Ectodermal cell (in vitro differentiated cells): ENCODE results near the gene PEAR1.

Source experiments
- H3K27ac ChIP-seq: 2 replicates; pipeline ENCODE4 v1.7.0; 2013; ENCODE audit warnings: mild to moderate bottlenecking, low read depth, low read length; ENCODE audit not compliant: insufficient read depth, poor library complexity, severe bottlenecking
- H3K27me3 ChIP-seq: 2 replicates; pipeline ENCODE4 v1.7.0; 2013; ENCODE audit warnings: mild to moderate bottlenecking, low read length; ENCODE audit not compliant: insufficient read depth, control insufficient read depth, poor library complexity, severe bottlenecking
- H3K36me3 ChIP-seq: one replicate; pipeline ENCODE4 v1.7.0; 2013; ENCODE audit warnings: low read length; ENCODE audit not compliant: control insufficient read depth, insufficient read depth
- H3K4me1 ChIP-seq: one replicate; pipeline ENCODE4 v1.7.0; 2013; ENCODE audit warnings: low read length; ENCODE audit not compliant: control insufficient read depth, insufficient read depth
- H3K4me3 ChIP-seq: 2 replicates; pipeline ENCODE4 v1.7.0; 2013; ENCODE audit warnings: low read depth, low read length, control low read depth; ENCODE audit not compliant: insufficient read depth
- H3K9me3 ChIP-seq: 2 replicates; pipeline ENCODE4 v1.7.0; 2013; ENCODE audit warnings: mild to moderate bottlenecking, low read length, moderate library complexity; ENCODE audit not compliant: control insufficient read depth
- WGBS, 2 experiments: methylation state at CpG; one replicate each; pipeline ENCODE4 v1.1.7; 2013; ENCODE audit warnings: missing lambda C conversion rate in 2 of 2; 5-methylcytosine and 5-hydroxymethylcytosine counted together

The PEAR1 gene

GRCh38 chr1:156869455-156869854 lies 24.1 kb upstream of the PEAR1 start:
- no peaks in the 10 kb centered on the region for H3K36me3 ChIP-seq
- no peaks in the 10 kb centered on the region for H3K9me3 ChIP-seq
- H3K4me1 ChIP-seq = peaks cover 21% of the 10 kb centered on the region
- H3K27ac ChIP-seq = no peak overlapping the region
- 93 to 96% methylated on average over 9 of the region's 9 CpGs for WGBS, 2 experiments
- peaks cover 8% of the 10 kb centered on the region for H3K27me3 ChIP-seq
- no peak overlapping the region for H3K4me3 ChIP-seq

GRCh38 chr1:156873659-156874058 lies 19.9 kb upstream of the PEAR1 start:
- Histone ChIP-seq H3K9me3 (no peaks in the 10 kb centered on the region), H3K27ac (no peak overlapping the region), H3K36me3 (no peaks in the 10 kb centered on the region), H3K4me3 (no peak overlapping the region), H3K4me1 (no peaks in the 10 kb centered on the region), H3K27me3 (peaks cover 21% of the 10 kb centered on the region)
- WGBS, 2 experiments = 95% methylated on average over 18 of the region's 18 CpGs

GRCh38 chr1:156874142-156874541 lies 19.4 kb upstream of the PEAR1 start:
- H3K4me3 ChIP-seq = no peak overlapping the region
- peaks cover 21% of the 10 kb centered on the region for H3K27me3 ChIP-seq
- H3K27ac ChIP-seq = no peak overlapping the region
- H3K9me3 ChIP-seq = no peaks in the 10 kb centered on the region
- no peaks in the 10 kb centered on the region for H3K36me3 ChIP-seq
- H3K4me1 ChIP-seq = no peaks in the 10 kb centered on the region
- 85 to 86% methylated on average over 5 of the region's 5 CpGs for whole genome bisulfite sequencing, 2 experiments

- Histone ChIP-seq H3K27ac (no peak overlapping the region), H3K4me3 (no peak overlapping the region), H3K27me3 (peaks cover 21% of the 10 kb centered on the region), H3K4me1 (no peaks in the 10 kb centered on the region), H3K36me3 (no peaks in the 10 kb centered on the region), H3K9me3 (no peaks in the 10 kb centered on the region)
- 79 to 82% methylated on average over 16 of the region's 16 CpGs for WGBS, 2 experiments
Observed at GRCh38 chr1:156874572-156875340, 18.8 kb upstream of the PEAR1 start.

GRCh38 chr1:156875341-156875615 lies 18.2 kb upstream of the PEAR1 start:
- Histone ChIP-seq H3K36me3 (no peaks in the 10 kb centered on the region), H3K27ac (no peak overlapping the region), H3K4me3 (no peak overlapping the region), H3K9me3 (no peaks in the 10 kb centered on the region), H3K27me3 (peaks cover 21% of the 10 kb centered on the region), H3K4me1 (no peaks in the 10 kb centered on the region)
- WGBS, 2 experiments = 81 to 83% methylated on average over 5 of the region's 5 CpGs

GRCh38 chr1:156876281-156876680 lies 17.2 kb upstream of the PEAR1 start:
- Histone ChIP-seq H3K4me1 (no peaks in the 10 kb centered on the region), H3K4me3 (no peak overlapping the region), H3K27me3 (peaks cover 21% of the 10 kb centered on the region), H3K27ac (no peak overlapping the region), H3K9me3 (no peaks in the 10 kb centered on the region), H3K36me3 (no peaks in the 10 kb centered on the region)
- WGBS, 2 experiments = 33 to 37% methylated on average over 21 of the region's 21 CpGs

GRCh38 chr1:156877433-156878170 lies 15.9 kb upstream of the PEAR1 start:
- WGBS, 2 experiments = 87 to 90% methylated on average over 5 of the region's 5 CpGs
- H3K36me3 ChIP-seq = no peaks in the 10 kb centered on the region
- H3K9me3 ChIP-seq = no peaks in the 10 kb centered on the region
- no peak overlapping the region for H3K4me3 ChIP-seq
- no peak overlapping the region for H3K27ac ChIP-seq
- H3K4me1 ChIP-seq = no peaks in the 10 kb centered on the region
- peaks cover 21% of the 10 kb centered on the region for H3K27me3 ChIP-seq

- Histone ChIP-seq H3K4me1 (peaks cover 11% of the 10 kb centered on the region), H3K36me3 (no peaks in the 10 kb centered on the region), H3K27me3 (peaks cover 24% of the 10 kb centered on the region), H3K4me3 (no peak overlapping the region), H3K27ac (no peak overlapping the region), H3K9me3 (no peaks in the 10 kb centered on the region)
- 93 to 94% methylated on average over 21 of the region's 21 CpGs for WGBS, 2 experiments
Observed at GRCh38 chr1:156879876-156880275, 13.6 kb upstream of the PEAR1 start.

- H3K9me3 ChIP-seq = no peaks in the 10 kb centered on the region
- peaks cover 24% of the 10 kb centered on the region for H3K27me3 ChIP-seq
- no peaks in the 10 kb centered on the region for H3K36me3 ChIP-seq
- H3K27ac ChIP-seq = no peak overlapping the region
- no peak overlapping the region for H3K4me3 ChIP-seq
- peaks cover 15% of the 10 kb centered on the region for H3K4me1 ChIP-seq
- WGBS, 2 experiments = 80 to 86% methylated on average over 3 to 5 of the region's 5 CpGs
Observed at GRCh38 chr1:156880473-156880872, 13.0 kb upstream of the PEAR1 start.

GRCh38 chr1:156881101-156881500 lies 12.4 kb upstream of the PEAR1 start:
- WGBS, 2 experiments = 75 to 77% methylated on average over 10 of the region's 10 CpGs
- Histone ChIP-seq H3K4me3 (no peak overlapping the region), H3K27ac (no peak overlapping the region), H3K4me1 (peaks cover 15% of the 10 kb centered on the region), H3K9me3 (no peaks in the 10 kb centered on the region), H3K36me3 (no peaks in the 10 kb centered on the region), H3K27me3 (peaks cover 19% of the 10 kb centered on the region)
